ENCODE measurements around the gene NME7.
"Not testable (repeated sequence)": the region's sequence is repeated elsewhere in the genome, so short reads cannot be mapped to it uniquely, and the experiment has no call there.

NME7 gene

DNA sequence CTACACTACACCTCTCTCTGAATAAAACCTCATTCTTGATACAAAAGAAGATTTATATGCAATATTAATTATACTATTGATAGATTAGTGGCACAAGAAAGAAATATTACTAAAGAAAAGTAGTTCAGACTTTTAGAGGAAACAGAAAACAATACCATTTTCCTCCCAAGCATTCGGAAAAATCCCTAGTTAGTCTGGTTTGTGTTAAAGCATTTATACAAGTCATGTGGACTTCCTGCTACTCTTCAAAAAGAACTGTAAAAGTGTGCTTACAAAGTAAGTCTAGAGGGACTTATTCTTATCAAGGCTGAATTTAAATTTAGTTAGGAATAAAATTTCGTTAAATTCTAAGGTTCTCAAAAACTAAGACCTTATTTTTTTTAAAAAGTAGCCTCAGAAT, 132.0 kb downstream of the NME7 start:
- no peak for DNase-seq (ENCODE audit: low read depth in 2 of 2)

DNA sequence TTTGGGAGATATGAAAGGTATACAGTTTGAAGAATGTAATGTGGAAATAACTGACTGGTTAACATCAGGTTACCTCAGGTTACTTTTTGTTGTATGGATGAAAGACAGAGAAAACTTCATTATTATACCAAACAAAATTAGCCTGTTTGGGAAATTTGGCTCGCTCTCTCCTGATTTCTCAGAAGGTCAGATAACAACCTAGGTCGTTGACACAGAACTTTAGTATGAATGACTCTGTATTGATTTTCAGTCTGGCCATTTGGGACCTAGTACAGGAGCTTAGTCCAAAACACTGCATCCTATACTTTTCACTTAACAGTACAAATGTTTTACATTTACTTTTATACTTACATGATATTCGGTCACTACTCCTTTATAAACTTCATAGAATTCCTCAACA, 132.8 kb downstream of the NME7 start:
- no peak for DNase-seq (ENCODE audit: low read depth in 2 of 2)

DNA sequence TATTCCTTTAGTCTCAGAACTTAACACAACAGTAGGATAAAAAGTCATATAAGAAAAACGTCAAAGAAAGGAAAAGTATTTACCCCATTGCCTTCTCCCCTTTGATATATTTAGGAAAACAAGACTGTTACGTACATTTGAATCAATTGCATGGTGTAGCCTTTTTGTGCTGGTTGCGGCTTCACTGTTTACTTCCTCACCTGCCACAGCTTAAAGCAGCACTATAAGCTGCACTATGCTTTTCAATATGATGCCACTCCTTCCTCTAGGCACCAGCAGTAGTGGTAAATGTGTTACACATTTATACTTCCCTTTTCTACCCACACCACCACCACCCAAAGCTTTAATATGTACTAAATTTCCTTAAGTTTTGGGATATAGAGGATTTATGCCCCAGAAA, 150.0 kb downstream of the NME7 start:
- DNase-seq (ENCODE audit: low read depth in 2 of 2), result no peak

DNA sequence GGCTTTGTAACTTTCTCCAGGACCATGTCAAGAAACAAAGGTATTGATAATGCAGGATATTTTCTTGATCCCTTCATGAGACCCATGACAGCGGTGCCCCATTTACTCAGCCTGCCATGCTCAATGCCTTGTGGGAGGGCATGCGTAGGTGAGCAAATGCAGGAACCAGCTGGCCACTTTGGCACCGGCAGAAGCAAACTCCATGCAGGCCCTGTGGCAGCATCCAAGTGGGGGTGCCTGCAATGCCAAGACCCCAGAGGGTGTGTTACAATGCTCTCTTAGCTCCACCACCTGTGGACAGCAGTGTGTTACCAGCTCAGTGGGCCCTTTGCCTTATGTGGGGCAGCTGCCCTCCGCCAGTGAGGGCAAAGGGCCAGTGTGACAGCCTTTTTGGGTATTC, 153.0 kb downstream of the NME7 start:
- no peak for DNase-seq (ENCODE audit: low read depth in 2 of 2)

DNA sequence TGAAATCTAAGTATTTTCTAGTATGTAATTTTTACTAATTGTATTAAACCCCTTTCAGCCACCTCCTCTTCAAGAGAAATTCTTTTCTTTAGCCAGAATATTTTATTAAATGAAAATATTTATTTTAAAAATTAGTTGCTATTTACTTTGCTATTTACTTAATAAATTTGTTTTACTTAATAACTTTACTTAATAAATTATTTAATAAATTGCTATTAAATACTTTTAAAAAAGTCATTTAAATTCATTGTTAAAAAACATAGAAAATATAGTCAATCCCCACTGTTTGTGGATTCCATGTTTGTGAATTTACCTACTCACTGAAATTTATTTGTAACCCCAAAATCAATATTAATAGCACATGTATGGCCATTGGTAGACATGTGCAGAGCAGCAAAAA, 155.5 kb downstream of the NME7 start:
- DNase-seq (ENCODE audit: low read depth in 2 of 2), result no peak

DNA sequence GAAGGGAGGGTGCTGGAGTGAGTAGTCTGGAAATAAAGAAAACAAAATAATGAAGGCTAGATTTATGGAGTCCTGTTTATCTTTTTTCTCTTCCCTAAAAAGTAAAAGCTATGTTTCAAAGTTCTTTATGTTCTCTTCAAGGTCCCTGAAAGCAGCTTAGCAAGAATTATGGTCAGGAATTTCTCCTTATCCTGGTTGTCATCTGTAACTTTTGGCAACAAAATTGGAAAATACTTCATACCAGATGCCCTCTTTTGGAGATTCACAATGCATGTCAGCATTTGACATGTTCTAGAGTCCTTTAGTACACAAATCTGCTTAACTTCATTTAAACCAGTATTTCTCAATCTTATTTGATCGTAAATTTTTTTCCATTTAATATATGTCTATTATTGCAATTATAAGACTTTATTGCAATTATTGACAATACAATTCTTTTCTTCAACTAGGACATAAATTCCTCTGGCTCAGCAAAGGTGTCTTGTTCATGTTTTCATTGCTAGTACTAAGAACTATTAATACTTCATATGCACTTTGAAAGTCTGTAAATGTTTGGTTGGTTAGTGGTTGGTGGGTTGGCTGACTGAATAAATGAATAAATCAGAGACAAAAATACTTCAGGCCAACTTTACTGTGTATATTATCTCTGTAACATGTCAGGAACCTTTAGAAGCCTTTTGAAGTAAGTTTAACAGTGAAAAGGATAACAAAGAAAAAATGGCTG, 159.6 kb downstream of the NME7 start:
- no peak for DNase-seq (ENCODE audit: low read depth in 2 of 2)

DNA sequence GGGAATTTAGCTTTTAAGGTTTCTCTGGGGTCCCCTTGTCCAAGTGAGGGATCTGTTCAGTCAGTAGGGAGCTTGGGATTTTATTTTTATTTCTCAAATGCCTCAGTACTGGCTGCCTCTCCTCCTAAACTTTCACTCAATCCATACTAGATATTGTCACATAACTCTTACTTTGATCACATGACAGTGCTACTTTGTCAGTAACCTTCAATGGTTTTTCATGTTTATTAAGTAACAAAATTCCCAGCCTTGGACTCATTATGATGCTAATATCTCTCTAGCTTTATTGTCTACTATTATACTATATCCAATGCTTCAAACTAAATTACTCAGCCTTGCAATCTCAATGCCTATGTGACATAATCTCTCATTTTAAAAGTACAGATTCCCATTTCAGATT, 163.4 kb downstream of the NME7 start:
- DNase-seq (ENCODE audit: low read depth in 2 of 2), result no peak

DNA sequence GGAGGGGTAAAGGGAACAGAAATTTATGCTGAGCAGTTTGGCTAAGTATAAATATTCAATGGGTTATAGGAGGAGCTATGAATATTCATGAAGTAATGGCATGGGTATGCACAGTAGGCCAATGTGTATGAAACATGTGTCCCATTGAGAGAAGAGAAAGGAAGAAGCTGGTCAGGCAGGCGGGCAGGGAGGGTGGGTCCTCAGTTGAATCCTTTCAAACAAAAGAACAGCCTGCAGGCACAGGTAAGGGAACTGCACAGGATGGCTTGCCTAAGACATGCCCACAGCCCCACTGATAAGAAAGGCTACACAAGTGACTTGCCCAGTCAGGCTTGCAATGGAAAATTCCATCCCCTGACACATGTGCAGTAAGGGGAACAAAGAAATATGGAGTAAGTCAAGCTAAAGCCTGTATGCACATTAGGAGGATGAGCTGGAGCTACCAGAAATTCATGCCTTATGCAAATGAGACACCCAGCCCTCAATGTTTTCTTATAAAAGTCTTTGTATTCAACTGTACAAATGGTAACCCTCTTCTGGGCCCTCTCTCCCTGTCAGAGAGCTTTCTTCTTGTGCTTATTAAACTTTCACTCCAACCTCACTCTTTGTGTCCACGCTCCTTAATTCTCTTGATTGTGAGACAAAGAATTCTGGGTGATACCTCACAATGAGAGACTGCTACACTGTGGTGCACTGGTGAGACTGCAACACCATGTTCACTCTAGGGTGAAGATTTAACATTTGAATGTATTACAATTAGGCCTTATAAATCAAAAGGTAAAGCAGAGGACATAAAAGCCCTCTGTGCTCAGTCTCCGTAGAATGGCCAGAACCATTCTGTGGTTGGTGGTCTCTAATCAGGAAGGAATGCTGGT, 164.6 kb downstream of the NME7 start:
- no peak for DNase-seq (ENCODE audit: low read depth in 2 of 2)

DNA sequence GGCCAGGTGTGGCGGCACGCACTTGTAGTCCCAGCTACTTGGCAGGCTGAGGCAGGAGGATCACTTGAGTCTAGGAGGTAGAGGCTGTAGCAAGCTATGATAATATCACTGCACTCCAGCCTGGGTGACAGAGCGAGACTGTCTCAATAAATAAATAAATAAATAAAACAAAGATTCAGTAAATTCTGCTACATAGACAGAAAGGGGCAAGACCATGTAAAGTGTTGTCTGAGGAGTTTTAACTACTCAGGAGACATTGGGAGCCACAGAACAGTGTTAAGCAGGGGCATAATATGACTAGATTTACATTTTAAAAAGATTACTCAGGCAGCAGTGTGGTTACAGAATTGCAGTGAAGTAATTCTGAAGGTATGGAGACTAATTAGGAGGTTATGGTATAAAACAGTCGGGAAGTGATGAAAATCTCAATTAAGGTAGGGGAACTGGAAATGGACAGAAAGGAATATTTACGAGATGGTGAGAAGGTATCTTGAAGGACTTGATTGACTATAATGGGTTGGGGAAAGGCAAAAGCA, 166.4 kb downstream of the NME7 start:
- DNase-seq (ENCODE audit: low read depth in 2 of 2), result no peak

DNA sequence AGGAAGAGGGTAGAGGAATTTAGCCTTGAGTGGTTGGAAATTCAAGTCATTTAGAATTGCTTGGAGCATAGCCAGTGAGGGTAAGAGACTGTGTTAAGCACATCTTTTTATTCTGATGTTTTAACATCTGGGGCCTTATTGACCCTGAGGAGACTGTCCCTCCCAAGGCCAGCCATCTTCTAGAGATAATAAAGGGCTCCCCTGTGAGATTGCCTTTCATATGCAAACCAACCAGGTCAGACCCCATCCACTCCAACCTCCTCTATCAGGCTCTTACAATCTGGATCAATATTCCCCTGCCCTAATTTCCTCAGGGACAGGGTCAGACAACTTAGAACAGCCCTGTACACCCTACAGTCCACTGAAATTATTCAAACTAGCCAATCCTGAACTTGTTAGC, 167.3 kb downstream of the NME7 start:
- no peak for DNase-seq (ENCODE audit: low read depth in 2 of 2)

DNA sequence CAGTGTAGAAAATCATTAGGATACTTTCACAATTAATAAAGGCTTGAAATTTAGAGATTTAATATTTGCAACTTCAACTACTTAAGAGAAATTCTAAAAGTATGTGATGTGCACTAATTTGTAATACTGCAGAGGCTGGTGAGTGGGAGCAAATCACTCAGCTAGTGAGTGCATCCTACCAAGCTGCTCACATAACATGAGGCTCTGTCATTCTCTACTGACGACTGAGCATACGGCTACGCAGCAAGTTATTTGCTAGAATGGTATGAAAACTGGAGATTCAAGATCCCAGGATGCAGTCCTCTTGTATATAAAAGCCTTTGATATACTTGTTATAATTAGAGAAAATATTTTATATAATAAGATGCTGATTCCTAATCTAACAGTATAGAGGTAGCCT, 171.0 kb downstream of the NME7 start:
- DNase-seq (ENCODE audit: low read depth in 2 of 2), result no peak

DNA sequence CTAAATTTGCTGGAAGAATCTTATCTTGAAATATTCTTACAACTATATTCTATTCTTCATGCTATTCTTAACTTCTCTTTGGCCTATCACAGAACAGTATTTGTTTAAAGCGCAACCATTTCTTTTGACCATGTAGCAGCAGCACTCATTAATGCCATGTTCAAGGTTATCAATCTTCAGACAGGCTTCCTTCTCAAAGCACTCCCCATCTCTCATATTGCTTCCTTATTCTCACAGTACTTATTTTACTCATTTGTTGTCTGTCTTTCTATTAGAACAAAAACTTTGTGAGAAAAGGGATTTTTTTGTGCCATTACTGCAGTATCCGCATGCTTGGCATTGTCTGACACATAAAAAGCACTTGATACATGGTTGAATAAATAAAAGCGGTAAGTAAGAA, 171.4 kb downstream of the NME7 start:
- DNase-seq (ENCODE audit: low read depth in 2 of 2), result no peak

DNA sequence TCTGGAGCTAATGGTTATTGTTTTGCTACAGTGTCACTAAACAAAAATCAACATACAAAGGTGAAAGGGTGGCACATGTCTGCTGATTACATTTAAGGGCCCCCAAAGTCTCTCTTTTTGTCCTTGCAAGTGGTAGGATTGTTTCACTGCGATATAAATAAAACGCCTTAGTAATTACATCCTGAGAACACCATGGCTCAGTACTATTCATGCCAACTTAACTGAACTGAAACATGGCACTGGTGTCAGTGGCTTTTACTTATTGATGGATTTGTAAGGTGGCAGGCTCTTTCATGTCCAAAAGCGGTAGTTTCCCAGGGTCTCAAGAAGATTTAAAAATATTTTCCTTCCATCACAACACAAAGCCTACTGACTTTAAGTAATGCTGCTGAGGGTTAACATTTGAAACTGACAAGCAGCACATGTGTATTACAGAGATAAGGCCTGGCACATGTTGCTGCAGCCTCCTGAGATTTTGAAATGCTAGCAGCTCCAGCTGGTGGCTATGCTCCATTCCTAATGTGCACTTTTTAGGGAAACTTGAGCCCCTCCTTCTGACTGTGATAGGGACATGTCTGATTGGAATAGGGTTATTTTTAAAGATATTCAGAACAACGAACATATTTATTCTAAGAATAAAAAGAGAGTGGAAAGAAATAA, 174.3 kb downstream of the NME7 start:
- no peak for DNase-seq (ENCODE audit: low read depth in 2 of 2)

DNA sequence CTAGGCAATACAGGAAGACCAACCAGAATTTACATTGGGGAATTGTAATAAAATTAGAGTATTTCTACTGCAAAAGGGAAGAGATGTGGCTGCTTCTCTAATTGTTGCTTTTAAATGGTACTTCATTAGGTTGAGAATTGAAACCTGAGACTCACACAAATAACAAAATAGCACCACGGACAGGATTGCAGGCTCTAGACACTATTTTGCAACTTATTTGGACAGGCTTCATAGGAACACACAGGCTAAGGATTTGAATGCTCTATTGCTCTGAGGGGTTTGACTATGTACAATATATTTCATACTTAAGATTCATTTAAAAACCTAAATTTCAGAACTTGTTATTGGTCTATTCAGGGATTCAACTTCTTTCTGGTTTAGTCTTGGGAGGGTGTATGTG, 181.5 kb downstream of the NME7 start:
- DNase-seq (ENCODE audit: low read depth in 2 of 2), result no peak

DNA sequence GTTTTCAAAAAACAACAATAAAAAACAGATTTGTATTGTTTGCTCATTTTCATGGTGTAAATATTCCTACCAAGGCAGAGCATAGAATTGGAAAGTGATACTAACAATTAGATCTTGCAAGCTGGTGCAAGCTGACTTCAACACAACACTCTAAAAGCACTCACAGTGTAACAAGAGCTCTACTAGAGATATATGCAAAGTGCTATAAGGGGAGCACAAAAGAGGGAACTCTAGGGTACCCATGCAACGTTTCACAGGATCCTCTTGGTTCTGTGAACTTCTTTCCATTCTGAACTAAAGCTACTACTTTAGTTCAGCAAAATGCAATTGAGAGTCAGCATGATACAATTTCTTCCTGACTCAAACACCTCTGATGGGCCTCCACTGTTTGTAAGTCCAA, 182.8 kb downstream of the NME7 start:
- DNase-seq (ENCODE audit: low read depth in 2 of 2), result no peak

DNA sequence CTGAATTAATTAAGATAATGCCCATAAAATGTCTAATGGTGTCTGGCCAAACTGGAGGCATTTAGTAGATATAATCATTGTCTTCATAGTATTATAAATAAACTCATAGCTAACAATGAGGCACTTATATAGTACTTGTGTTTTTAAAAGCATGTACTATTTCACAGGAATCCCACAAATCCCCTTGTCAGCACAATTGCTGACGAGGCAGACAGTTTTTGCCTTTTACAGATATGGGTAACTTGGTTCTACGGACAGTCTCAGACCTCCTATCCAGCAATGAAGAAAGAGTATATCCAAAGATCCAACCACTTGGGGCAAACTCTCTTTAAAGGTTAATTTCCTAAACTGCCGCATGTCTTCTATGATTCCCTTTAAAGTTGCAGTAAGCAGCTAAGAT, 187.4 kb downstream of the NME7 start:
- DNase-seq (ENCODE audit: low read depth in 2 of 2), result no peak

DNA sequence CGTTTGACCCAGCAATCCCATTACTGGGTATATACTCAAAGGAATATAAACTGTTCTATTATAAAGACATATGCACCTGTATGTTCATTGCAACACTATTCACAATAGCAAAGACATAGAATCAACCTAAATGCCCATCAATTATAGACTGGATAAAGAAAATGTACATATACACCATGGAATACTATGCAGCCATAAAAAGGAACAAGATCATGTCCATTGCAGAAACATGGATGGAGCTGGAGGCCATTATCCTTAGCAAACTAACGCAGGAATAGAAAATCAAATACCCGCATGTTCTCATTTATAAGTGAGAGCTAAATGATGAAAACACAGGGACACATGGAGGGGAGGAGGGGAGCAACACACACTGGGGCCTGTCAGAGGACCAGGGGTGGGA, 188.2 kb downstream of the NME7 start:
- DNase-seq (ENCODE audit: low read depth in 2 of 2), result not testable (repeated sequence)

DNA sequence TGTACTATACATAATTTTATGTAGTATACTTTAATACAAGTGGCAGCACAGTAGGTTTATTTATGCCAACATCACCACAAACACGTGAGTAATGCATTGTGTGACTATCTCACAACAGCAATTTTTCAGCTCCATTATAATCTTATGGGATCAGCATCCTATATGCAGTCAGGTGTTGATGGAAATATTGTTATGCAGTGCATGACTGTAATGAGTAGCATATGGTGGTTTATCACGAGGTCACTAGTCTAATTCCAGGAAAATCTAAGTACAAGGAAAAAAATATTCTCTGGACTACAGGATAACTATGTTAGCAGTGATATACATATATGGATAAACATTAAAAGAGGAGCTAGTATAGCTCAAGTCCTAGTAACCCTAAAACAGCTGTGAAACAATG, 192.1 kb downstream of the NME7 start:
- no peak for DNase-seq (ENCODE audit: low read depth in 2 of 2)

DNA sequence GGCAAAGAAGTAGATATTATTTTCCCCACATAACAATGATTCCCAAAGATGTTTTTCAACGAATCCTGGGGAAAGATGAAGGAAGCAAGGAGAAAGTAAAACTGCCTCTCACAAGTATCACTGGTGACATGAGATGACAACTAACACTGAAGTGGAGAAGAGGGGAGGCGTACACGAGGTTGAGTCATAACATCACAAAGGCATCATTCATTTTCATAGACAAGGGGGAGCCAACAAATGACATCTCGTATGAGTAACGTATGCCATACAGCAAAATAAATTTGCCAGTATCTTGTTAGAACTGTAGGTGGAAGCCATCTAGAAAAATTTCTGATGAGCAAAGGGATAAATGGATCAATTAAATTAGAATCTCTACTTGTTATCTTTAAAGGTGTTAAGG, 204.5 kb downstream of the NME7 start:
- no peak for DNase-seq (ENCODE audit: low read depth in 2 of 2)

DNA sequence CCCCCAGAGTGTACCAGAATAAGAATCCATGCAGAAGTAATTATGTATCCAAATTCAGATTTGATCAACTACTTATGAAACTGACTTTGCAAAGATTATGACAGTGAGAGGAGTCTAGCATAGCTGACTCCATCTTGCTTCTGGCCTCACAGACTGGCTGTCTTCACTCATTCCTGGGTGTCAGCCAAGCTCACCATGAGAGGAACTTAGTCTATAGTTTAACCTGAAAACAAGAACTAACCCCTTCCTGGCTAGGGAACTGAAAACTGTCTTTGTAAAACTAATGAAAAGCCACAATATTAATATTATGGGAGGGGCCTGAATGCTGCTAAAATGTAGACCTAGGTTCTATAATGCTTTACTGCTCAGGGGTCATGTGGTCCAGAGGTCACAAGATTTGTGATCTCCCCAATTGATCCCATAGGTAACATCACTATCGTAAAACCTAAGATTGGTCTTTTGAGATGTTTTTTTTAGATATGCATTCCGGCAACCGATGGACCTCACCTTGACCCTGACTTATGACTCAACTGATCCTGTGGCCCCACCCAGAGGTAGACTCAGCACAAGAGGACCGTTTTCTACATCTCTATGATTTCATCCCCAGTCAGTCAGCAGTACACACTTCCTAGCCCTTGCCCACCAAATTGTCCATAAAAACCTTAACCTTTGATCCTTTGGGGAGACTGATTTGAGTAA, 206.0 kb downstream of the NME7 start:
- no peak for DNase-seq (ENCODE audit: low read depth in 2 of 2)

DNA sequence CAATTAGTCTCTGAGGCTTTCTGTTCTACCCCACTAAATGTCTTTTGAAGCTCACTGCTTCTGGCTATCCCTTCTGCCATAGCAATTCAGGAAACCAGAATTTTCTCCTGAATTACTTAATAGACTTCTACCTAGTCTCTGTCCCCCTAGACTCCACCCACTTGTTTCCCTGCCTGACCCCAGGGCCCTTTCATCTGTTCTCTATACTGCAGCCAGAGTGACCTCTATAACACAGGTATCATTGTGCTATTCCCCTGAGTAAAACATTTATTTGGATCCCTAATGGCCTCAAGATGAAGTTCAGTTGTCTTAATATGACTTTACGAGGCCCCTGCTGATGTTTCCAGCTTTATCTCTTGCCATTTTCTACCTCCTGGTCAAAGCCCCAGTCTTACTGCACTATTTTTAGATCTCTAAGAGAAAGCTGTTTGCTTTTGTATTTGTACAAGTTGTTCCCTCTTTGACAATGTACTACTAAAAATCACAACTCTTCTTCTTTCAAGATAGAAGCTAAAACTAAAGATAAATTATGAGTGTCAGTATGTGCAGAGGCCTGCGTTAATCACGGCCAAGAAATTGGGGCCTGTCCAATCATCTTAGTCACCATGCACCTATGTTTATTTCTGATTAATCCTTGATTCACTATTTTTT, 206.6 kb downstream of the NME7 start:
- DNase-seq (ENCODE audit: low read depth in 2 of 2), result no peak
